GM13976 (cell line): ENCODE data around the gene PLA2G4A.

Experiments
- DNase-seq: peaks from one replicate; pipeline ENCODE4 v3.0.0; 2012; ENCODE audit warnings: low spot score
- in situ Hi-C: fragments of 300-500 bp; cut with MboI; formaldehyde crosslinking; loops from one replicate; pipeline ENCODE4 v1.12.0; 2022; ENCODE audit warnings: low sequenced_read_pairs, mixed read lengths, inconsistent platforms; ENCODE audit not compliant: unreplicated experiment
- TF ChIP-seq, protein P1 (sequence below): IDR thresholded peaks from 2 replicates; pipeline ENCODE4 v1.5.1; 2012; ENCODE audit warnings: borderline replicate concordance, mild to moderate bottlenecking; ENCODE audit not compliant: insufficient read depth; ENCODE audit errors: extremely low read depth, missing control alignments, control extremely low read depth

Gene PLA2G4A

DNA sequence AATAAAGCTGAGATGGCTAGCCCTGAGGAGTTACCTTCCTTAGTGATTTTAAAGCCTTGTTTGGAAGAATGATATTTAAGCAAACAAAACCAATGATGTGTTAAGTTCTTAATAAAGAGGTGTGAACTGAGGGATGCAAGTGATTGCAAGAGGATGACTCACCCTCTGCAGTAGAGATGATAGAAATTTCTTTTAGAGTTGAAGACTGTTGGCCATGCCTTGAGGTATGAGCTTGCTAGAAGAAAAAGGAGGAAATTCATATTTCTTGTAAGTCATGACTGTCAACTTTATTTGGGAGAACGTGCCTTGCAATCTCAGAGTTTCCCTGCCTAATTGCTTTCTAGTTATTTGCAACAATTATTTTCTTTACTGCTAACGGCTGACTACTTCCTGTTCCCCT, 94.7 kb downstream of the PLA2G4A start:
- in situ Hi-C loops, result no loop called here
- TF ChIP-seq, protein P1, sequence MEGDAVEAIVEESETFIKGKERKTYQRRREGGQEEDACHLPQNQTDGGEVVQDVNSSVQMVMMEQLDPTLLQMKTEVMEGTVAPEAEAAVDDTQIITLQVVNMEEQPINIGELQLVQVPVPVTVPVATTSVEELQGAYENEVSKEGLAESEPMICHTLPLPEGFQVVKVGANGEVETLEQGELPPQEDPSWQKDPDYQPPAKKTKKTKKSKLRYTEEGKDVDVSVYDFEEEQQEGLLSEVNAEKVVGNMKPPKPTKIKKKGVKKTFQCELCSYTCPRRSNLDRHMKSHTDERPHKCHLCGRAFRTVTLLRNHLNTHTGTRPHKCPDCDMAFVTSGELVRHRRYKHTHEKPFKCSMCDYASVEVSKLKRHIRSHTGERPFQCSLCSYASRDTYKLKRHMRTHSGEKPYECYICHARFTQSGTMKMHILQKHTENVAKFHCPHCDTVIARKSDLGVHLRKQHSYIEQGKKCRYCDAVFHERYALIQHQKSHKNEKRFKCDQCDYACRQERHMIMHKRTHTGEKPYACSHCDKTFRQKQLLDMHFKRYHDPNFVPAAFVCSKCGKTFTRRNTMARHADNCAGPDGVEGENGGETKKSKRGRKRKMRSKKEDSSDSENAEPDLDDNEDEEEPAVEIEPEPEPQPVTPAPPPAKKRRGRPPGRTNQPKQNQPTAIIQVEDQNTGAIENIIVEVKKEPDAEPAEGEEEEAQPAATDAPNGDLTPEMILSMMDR, result no peak
- DNase-seq, result no peak

DNA sequence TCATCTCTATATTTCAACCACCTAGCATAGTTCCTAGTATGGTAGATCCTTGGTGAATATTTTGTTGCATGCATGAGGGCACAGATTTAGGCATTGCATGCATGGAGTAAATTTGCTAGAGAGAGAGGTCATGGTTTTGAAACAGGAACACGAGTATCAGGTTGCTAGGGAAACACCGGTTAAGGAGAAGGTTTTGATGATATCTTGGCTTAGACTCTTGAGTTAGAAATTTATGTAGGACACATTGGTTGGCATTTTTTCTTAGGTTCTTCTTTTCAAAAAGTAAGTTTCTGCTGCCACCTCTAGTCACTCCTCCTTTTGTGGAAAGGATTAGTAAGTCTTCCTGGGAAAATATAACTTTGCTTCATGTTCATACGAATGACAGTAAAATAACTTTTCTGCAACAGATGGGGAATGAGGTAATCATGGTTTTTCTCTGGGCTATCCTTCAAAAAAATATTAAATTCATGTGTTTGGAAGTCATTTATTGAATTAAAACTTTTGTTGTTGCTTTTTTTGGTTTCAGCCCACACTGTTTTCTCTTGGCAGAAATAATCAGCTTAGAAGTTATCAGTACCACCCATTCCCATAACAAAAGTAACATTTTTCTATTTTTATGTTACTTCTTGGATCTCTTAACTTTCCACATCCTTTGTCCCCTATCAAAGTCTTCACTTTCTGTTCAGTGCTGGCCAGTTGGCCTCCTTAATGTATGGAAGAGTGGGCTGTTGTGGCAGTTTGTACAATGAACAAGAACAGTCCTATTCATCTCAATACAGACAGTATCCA, 97.3 kb downstream of the PLA2G4A start:
- TF ChIP-seq, protein P1, result no peak
- DNase-seq, result no peak
- in situ Hi-C loops, result no loop called here

DNA sequence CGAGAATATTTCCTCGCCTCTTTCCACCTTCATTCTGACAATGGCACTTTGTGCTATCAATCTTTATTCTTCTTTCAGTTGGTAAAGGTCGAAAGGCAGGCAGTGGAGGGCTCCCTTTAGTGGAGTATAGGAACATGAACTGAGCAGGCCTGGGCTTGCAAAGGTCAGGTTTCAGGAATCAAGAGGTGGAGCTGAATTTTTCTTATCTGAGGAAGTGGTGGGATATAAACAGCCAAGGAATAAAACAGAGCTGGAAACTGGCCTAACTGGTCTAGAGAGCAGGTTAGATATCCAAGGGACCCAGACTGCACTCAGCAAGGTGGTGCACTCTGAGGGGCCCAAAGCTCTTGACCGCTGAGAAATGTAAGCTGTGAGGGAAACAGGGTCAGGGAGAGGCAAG, 99.1 kb downstream of the PLA2G4A start:
- in situ Hi-C loops, result no loop called here
- TF ChIP-seq, protein P1, result no peak

DNA sequence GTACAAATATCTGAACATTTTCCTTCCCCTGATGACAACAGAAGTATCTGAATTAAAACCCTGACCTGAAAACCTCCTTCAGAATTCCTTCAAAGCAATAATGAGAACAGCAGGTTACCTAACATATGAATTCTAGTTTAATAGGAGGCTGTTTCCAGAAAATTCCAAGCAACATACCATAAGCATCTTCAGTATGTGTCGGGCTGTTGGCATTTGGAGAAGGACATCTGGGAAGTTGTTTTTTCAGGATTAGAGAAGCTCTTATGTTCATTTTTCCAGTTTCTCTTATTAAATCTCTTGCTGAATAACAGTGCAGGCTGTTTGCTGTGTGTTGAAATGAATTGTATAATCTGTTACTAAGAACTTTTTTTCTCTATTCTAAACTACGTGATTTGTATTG, 101.5 kb downstream of the PLA2G4A start:
- in situ Hi-C loops, result no loop called here

More for the DNA sequence above, 99.1 kb downstream of the PLA2G4A start:
- no peak for DNase-seq

DNA sequence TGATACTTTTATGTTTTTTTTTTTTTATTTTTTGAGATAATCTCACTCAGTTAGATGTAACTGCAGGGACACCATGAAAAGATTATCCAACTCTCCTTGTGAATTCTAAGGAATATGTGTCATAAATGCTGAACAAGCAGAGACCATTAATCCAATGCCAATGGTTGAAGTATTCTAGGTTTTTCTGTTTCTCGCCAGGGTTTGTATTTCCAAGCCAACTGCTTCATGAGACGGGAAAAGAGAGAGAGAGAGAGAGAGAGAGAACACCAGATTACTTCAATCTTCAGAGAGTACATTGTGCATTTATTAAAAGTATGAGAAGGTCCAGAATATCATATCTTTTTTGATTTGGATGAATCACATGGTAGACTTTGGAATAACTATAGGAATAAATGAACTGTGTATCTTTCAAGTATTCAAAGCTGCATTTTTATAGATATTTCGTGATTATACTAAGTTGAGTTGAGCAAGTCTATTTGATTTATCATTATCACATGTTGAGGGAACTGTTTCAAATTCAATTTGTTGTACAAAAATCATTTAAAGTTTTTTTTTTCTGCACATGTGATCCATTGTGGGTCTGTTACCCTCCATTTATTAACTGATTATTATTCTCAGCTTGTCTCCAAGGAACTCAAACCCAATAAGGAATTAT, 108.4 kb downstream of the PLA2G4A start:
- in situ Hi-C loops, result no loop called here
- TF ChIP-seq, protein P1, result no peak
- no peak for DNase-seq

More for the DNA sequence above, 101.5 kb downstream of the PLA2G4A start:
- no peak for DNase-seq
- TF ChIP-seq, protein P1, result no peak

DNA sequence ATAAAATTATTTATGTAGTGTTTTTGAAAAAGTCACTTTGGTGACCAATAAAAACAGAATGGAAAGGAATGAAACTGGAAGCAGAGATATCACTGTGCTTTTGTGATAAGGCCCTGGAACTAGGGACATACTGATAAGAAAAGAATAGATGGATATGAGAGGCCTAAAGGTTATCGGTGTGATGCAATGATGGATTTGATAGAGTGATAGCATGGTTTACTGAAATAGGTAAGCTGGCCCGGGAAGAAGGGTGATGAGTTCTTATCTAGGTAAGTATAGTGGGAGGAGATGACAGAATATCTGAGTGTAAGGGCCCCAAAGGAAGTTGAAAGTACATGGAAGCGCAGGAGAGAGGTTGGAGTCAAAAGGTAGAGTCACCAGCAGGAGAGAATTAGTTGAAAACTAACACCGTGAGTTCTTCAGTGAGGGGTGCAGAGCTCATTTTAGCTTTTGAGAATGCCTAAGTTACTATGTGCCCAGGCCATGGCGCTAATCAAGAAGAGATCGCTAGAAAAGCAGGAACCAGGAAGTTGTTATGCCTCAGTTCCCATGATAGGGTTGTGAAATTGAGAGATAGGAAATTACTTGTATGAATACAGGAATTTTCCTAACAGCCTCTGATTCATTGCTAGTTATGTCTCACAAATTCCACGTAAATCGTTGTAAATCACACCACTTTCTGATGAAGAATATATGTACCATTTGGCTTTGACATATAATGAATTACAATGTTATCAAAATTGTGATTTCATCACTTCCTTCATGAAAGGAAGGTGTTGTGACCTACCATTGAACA, 115.3 kb downstream of the PLA2G4A start:
- DNase-seq, result no peak
- in situ Hi-C loops, result no loop called here
- TF ChIP-seq, protein P1, result no peak
